Upper lobe of left lung (tissue), 6 donors: ENCODE measurements around the gene ZNF438. TPM values are rescaled to one million over a fixed set of nuclear protein-coding genes. Genes with fewer than 3 reads are reported as not detected.
A peak's percentile ranks its signal among the peaks of the same experiment; 100 is the strongest.
"Not testable (repeated sequence)": the region's sequence is repeated elsewhere in the genome, so short reads cannot be mapped to it uniquely, and the experiment has no call there.

Source experiments
- ATAC-seq, 2 donors: fragments of 200-7000 bp; cut with Tn5 transposase; one replicate each; pipeline ENCODE4 v1.9.1; 2022; ENCODE audit warnings: mild to moderate bottlenecking in 2 of 2, moderate library complexity in 2 of 2; ENCODE audit not compliant: low FRiP score in 2 of 2
- DNase-seq, 2 donors: peaks; one replicate each; pipeline ENCODE4 v3.0.0-alpha.2; 2019 to 2020
- H3K27ac ChIP-seq, 4 donors: fragments of 200-600 bp; sonication (generic); one replicate each; pipeline ENCODE4 v1.5.1; 2016 to 2019
- H3K27me3 ChIP-seq, 4 donors: fragments of 200-600 bp; sonication (generic); one replicate each; pipeline ENCODE4 v1.5.1; 2017 to 2019
- H3K36me3 ChIP-seq, 4 donors: fragments of 200-600 bp; sonication (generic); one replicate each; pipeline ENCODE4 v1.5.1; 2016 to 2019
- H3K4me1 ChIP-seq, 4 donors: fragments of 200-600 bp; sonication (generic); one replicate each; pipeline ENCODE4 v1.5.1; 2018 to 2019
- H3K4me3 ChIP-seq, 4 donors: fragments of 200-600 bp; sonication (generic); one replicate each; pipeline ENCODE4 v1.5.1; 2017 to 2019; ENCODE audit warnings: mild to moderate bottlenecking in 2 of 4, moderate library complexity in 1 of 4
- H3K9me3 ChIP-seq, 4 donors: fragments of 200-600 bp; sonication (generic); one replicate each; pipeline ENCODE4 v1.5.1; 2018 to 2019
- CTCF ChIP-seq, 6 experiments: fragments of 450-650 bp in 4 of 6; fragments of 200-600 bp in 2 of 6; sonication (generic) in 2 of 6; IDR thresholded peaks; one replicate each; pipeline ENCODE4 v1.5.1; 2016 to 2019; ENCODE audit warnings: antibody characterized with exemption in 6 of 6
- EP300 ChIP-seq, 4 donors: sonication (generic); formaldehyde crosslinking; IDR thresholded peaks; one replicate each; pipeline ENCODE4 v1.5.1; 2017; ENCODE audit warnings: antibody characterized with exemption in 4 of 4, control low read depth in 2 of 4
- POLR2A ChIP-seq, 4 donors: fragments of 450-650 bp; IDR thresholded peaks; one replicate each; pipeline ENCODE4 v1.5.1; 2016 to 2017; ENCODE audit warnings: antibody characterized with exemption in 4 of 4, mild to moderate bottlenecking in 2 of 4
- POLR2AphosphoS5 ChIP-seq, 2 donors: sonication (generic); formaldehyde crosslinking; IDR thresholded peaks; one replicate each; pipeline ENCODE4 v1.5.1; 2017; ENCODE audit warnings: antibody characterized with exemption in 2 of 2
- WGBS, 2 donors: methylation state at CpG; one replicate each; pipeline ENCODE4 v1.1.5; 2017 to 2018; 5-methylcytosine and 5-hydroxymethylcytosine counted together
- total RNA-seq, 6 donors: library from RNA; depleted of rRNA in 4 of 6; stranded (reverse); fragments of >200 nt in 4 of 6; gene quantifications; one replicate each; pipeline versions ENCODE4 v1.1.0 to v1.2.1, GENCODE V29; 2016 to 2021
- donor health status: DM: no; HTN: no; CAD: no; lungs with moderate emphysema.
- donor health status: DM: no; HTN: yes; CAD: no; lungs with severe emphysema.

Gene ZNF438
- total RNA-seq, 6 donors from 2014 or later, result 10.5 to 25.1 (median 13.7) TPM

- WGBS, 2 donors, result 79 to 93% methylated on average over 4 of the region's 4 CpGs
- no peak for TF ChIP-seq POLR2AphosphoS5 (IDR thresholded peaks at IDR 0.05)
- no peak for TF ChIP-seq POLR2A (IDR thresholded peaks at IDR 0.05)
- TF ChIP-seq CTCF (IDR thresholded peaks at IDR 0.05), result no peak
- no peak for TF ChIP-seq EP300 (IDR thresholded peaks at IDR 0.05)
- no peaks in the 10 kb centered on the region for H3K36me3 ChIP-seq
- no peaks in the 10 kb centered on the region for H3K9me3 ChIP-seq
- no peaks in the 10 kb centered on the region for H3K27me3 ChIP-seq
- no peak for DNase-seq
- ATAC-seq, result peak in 1 of 2 donors; percentile 74
- peak overlapping the region in 3 of 4 donors; percentile 0 to 55 (median 26) for H3K27ac ChIP-seq
- peaks cover 19 to 54% (median 35%) of the 10 kb centered on the region in 4 donors for H3K4me1 ChIP-seq
- no peak overlapping the region for H3K4me3 ChIP-seq
Measured at GRCh38 chr10:30984563-30985328, 46.9 kb downstream of the ZNF438 start.

GRCh38 chr10:30983209-30983608 lies 48.5 kb downstream of the ZNF438 start:
- peaks cover 19 to 40% (median 28%) of the 10 kb centered on the region in 4 donors for H3K4me1 ChIP-seq
- WGBS, 2 donors, result 85 to 92% methylated on average over 6 of the region's 6 CpGs
- not testable (repeated sequence) for H3K27me3 ChIP-seq, H3K4me3 ChIP-seq, DNase-seq, H3K36me3 ChIP-seq, H3K9me3 ChIP-seq, ATAC-seq
- H3K27ac ChIP-seq, result peak overlapping the region in 1 of 4 donors; percentile 62

GRCh38 chr10:30980951-30981616 lies 50.6 kb downstream of the ZNF438 start:
- peak in 2 of 4 donors; percentile 1 to 70 for TF ChIP-seq EP300 (IDR thresholded peaks at IDR 0.05)
- no peak for TF ChIP-seq CTCF (IDR thresholded peaks at IDR 0.05)
- no peak for TF ChIP-seq POLR2A (IDR thresholded peaks at IDR 0.05)
- peak; percentile 61 to 78 for TF ChIP-seq POLR2AphosphoS5 (IDR thresholded peaks at IDR 0.05)
- Histone ChIP-seq H3K9me3 (no peaks in the 10 kb centered on the region), H3K27me3 (no peaks in the 10 kb centered on the region), H3K4me3 (no peak overlapping the region), H3K4me1 (peaks cover 19 to 35% (median 23%) of the 10 kb centered on the region in 4 donors), H3K36me3 (no peaks in the 10 kb centered on the region), H3K27ac (peak overlapping the region in 3 of 4 donors; percentile 15 to 18 (median 17))
- peak in 1 of 2 donors; percentile 57 for DNase-seq
- 42 to 55% methylated on average over 7 of the region's 7 CpGs for WGBS, 2 donors
- ATAC-seq, result peak; percentile 40 to 70

- Histone ChIP-seq H3K27ac (peak overlapping the region in 1 of 4 donors; percentile 15), H3K4me1 (peaks cover 10 to 24% (median 12%) of the 10 kb centered on the region in 4 donors), H3K4me3 (no peak overlapping the region), H3K36me3 (no peaks in the 10 kb centered on the region), H3K27me3 (no peaks in the 10 kb centered on the region), H3K9me3 (no peaks in the 10 kb centered on the region)
- TF ChIP-seq POLR2A (IDR thresholded peaks at IDR 0.05), result no peak
- no peak for TF ChIP-seq POLR2AphosphoS5 (IDR thresholded peaks at IDR 0.05)
- no peak for TF ChIP-seq EP300 (IDR thresholded peaks at IDR 0.05)
- TF ChIP-seq CTCF (IDR thresholded peaks at IDR 0.05), result no peak
- whole genome bisulfite sequencing, 2 donors, result 93% methylated on average over 4 of the region's 4 CpGs
- no peak for DNase-seq
- no peak for ATAC-seq
Measured at GRCh38 chr10:30979956-30980355, 51.7 kb downstream of the ZNF438 start.

- H3K27ac ChIP-seq, result no peak overlapping the region
- H3K4me3 ChIP-seq, result no peak overlapping the region
- H3K36me3 ChIP-seq, result no peaks in the 10 kb centered on the region
- DNase-seq, result no peak
- ATAC-seq, result no peak
- H3K9me3 ChIP-seq, result no peaks in the 10 kb centered on the region
- TF ChIP-seq EP300 (IDR thresholded peaks at IDR 0.05), result no peak
- no peak for TF ChIP-seq CTCF (IDR thresholded peaks at IDR 0.05)
- no peak for TF ChIP-seq POLR2AphosphoS5 (IDR thresholded peaks at IDR 0.05)
- no peak for TF ChIP-seq POLR2A (IDR thresholded peaks at IDR 0.05)
- peaks cover 6 to 15% (median 9%) of the 10 kb centered on the region in 4 donors for H3K4me1 ChIP-seq
- H3K27me3 ChIP-seq, result no peaks in the 10 kb centered on the region
- WGBS, 2 donors, result 95 to 100% methylated on average over 2 of the region's 2 CpGs
Measured at GRCh38 chr10:30978843-30979242, 52.8 kb downstream of the ZNF438 start.
